Ectodermal cell (in vitro differentiated cells): ENCODE measurements around the gene TMEM163.
"Not testable (repeated sequence)": the region's sequence is repeated elsewhere in the genome, so short reads cannot be mapped to it uniquely, and the experiment has no call there.

ENCODE experiments used
- H3K27ac ChIP-seq: 2 replicates; pipeline ENCODE4 v1.7.0; 2013; ENCODE audit warnings: mild to moderate bottlenecking, low read depth, low read length; ENCODE audit not compliant: insufficient read depth, poor library complexity, severe bottlenecking
- H3K27me3 ChIP-seq: 2 replicates; pipeline ENCODE4 v1.7.0; 2013; ENCODE audit warnings: mild to moderate bottlenecking, low read length; ENCODE audit not compliant: insufficient read depth, control insufficient read depth, poor library complexity, severe bottlenecking
- H3K36me3 ChIP-seq: one replicate; pipeline ENCODE4 v1.7.0; 2013; ENCODE audit warnings: low read length; ENCODE audit not compliant: control insufficient read depth, insufficient read depth
- H3K4me1 ChIP-seq: one replicate; pipeline ENCODE4 v1.7.0; 2013; ENCODE audit warnings: low read length; ENCODE audit not compliant: control insufficient read depth, insufficient read depth
- H3K4me3 ChIP-seq: 2 replicates; pipeline ENCODE4 v1.7.0; 2013; ENCODE audit warnings: low read depth, low read length, control low read depth; ENCODE audit not compliant: insufficient read depth
- H3K9me3 ChIP-seq: 2 replicates; pipeline ENCODE4 v1.7.0; 2013; ENCODE audit warnings: mild to moderate bottlenecking, low read length, moderate library complexity; ENCODE audit not compliant: control insufficient read depth
- WGBS, 2 experiments: methylation state at CpG; one replicate each; pipeline ENCODE4 v1.1.7; 2013; ENCODE audit warnings: missing lambda C conversion rate in 2 of 2; 5-methylcytosine and 5-hydroxymethylcytosine counted together

The TMEM163 gene

DNA sequence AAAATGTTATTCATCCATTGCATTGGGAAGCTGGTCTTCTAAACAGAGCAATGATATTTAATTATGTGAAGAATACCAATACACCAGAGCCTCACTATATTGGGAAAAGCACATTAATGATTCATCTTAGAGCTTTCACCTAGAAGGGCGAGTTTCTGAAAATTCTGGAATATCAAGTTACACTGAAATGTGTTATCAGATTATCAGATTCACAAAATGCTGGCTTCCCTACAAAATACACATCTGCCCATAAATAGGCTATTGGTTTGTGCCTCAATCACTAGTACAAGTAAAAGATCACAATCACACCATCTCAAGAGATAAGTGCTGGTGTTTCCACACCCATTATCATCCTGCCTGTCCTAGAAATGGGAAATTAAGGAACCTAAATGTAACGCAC is 200.7 kb downstream of the TMEM163 start:
- H3K4me3 ChIP-seq = no peak overlapping the region
- H3K9me3 ChIP-seq = no peaks in the 10 kb centered on the region
- H3K4me1 ChIP-seq = no peaks in the 10 kb centered on the region
- no peak overlapping the region for H3K27ac ChIP-seq
- 96 to 97% methylated on average over 2 of the region's 2 CpGs for WGBS, 2 experiments
- H3K36me3 ChIP-seq = no peaks in the 10 kb centered on the region
- no peaks in the 10 kb centered on the region for H3K27me3 ChIP-seq

DNA sequence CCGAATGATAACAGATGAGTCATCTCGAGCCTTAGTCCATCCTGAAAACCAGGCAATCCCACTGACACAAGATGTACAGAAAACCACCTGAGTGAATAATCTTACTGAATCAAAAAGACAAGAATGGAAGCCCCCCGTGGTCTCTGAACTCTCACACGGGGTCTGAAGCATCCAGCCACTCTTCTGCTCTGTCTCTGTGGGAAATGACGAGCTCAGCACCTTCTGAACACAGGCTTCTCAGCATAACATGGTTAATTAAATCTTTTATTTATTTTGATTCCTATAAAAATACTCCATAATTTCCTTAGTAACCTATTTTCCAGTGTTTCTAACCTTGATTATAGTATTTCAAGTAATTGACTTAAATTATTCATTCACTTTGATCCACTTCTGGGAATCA is 203.7 kb downstream of the TMEM163 start:
- Histone ChIP-seq H3K27me3 (no peaks in the 10 kb centered on the region), H3K4me3 (no peak overlapping the region), H3K27ac (no peak overlapping the region)

GRCh38 chr2:134513465-134513804 is 205.4 kb downstream of the TMEM163 start:
- H3K4me3 ChIP-seq = no peak overlapping the region
- no peaks in the 10 kb centered on the region for H3K9me3 ChIP-seq
- H3K4me1 ChIP-seq = no peaks in the 10 kb centered on the region
- no peaks in the 10 kb centered on the region for H3K27me3 ChIP-seq
- no peaks in the 10 kb centered on the region for H3K36me3 ChIP-seq
- H3K27ac ChIP-seq = no peak overlapping the region
- WGBS, 2 experiments = 92 to 95% methylated on average over 5 of the region's 5 CpGs

More for the DNA sequence above, 203.7 kb downstream of the TMEM163 start:
- WGBS, 2 experiments = 79% methylated on average over 4 to 5 of the region's 5 CpGs
- H3K9me3 ChIP-seq = no peaks in the 10 kb centered on the region
- H3K4me1 ChIP-seq = no peaks in the 10 kb centered on the region
- no peaks in the 10 kb centered on the region for H3K36me3 ChIP-seq

DNA sequence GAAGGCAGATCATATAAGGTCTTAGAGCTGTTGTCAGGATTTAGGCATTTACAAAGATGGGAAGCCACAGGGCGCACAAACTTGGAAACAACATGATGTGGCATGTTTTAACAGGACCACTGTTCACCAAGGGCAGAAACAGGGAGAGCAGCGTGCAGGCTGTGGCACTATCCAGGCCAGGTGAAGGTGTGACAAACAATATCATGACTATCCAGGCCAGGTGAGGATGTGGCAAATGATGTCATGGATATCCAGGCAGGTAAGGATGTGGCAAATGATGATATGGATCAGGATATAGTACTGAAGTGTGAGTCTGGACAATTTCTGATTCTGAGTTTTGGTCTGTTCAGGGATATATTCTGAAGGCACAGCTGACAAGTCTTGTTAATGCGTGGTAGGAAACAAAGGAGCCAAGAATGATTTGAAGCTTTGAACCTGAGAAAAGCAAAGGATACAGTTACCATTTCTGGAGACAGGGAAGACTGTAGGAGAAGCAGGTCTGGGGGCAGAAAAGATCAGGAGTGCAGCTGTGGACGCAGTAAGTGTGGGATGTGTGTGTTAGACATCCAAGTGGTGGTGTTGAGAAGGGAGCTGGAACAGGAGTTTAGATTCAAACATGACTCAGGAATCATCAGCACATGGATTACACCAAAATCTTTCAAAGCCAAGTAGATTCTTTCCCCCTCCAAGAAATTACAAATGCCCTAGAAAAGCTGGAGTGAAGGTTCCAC is 205.9 kb downstream of the TMEM163 start:
- no peaks in the 10 kb centered on the region for H3K9me3 ChIP-seq
- H3K36me3 ChIP-seq = no peaks in the 10 kb centered on the region
- WGBS, 2 experiments = 92 to 94% methylated on average over 4 of the region's 4 CpGs
- H3K27ac ChIP-seq = no peak overlapping the region
- no peaks in the 10 kb centered on the region for H3K27me3 ChIP-seq
- no peaks in the 10 kb centered on the region for H3K4me1 ChIP-seq
- no peak overlapping the region for H3K4me3 ChIP-seq

- WGBS, 2 experiments = 50 to 56% methylated on average over 4 of the region's 4 CpGs
- H3K27ac ChIP-seq = no peak overlapping the region
Measured at GRCh38 chr2:134508391-134508790, 210.4 kb downstream of the TMEM163 start.

GRCh38 chr2:134507697-134508096 is 211.1 kb downstream of the TMEM163 start:
- Histone ChIP-seq H3K4me1 (no peaks in the 10 kb centered on the region), H3K4me3 (no peak overlapping the region), H3K36me3 (no peaks in the 10 kb centered on the region), H3K27ac (no peak overlapping the region), H3K27me3 (no peaks in the 10 kb centered on the region), H3K9me3 (no peaks in the 10 kb centered on the region)
- 89 to 100% methylated on average over 1 of the region's 1 CpG for WGBS, 2 experiments

More at GRCh38 chr2:134508391-134508790, 210.4 kb downstream of the TMEM163 start:
- Histone ChIP-seq H3K27me3 (no peaks in the 10 kb centered on the region), H3K9me3 (no peaks in the 10 kb centered on the region), H3K36me3 (no peaks in the 10 kb centered on the region), H3K4me1 (no peaks in the 10 kb centered on the region), H3K4me3 (no peak overlapping the region)

- H3K27me3 ChIP-seq, H3K4me3 ChIP-seq, H3K36me3 ChIP-seq, H3K9me3 ChIP-seq, H3K27ac ChIP-seq, H3K4me1 ChIP-seq: not testable (repeated sequence)
- 95 to 96% methylated on average over 7 of the region's 8 CpGs for WGBS, 2 experiments
Measured at GRCh38 chr2:134507159-134507558, 211.6 kb downstream of the TMEM163 start.

GRCh38 chr2:134505446-134505845 is 213.4 kb downstream of the TMEM163 start:
- H3K36me3 ChIP-seq = no peaks in the 10 kb centered on the region
- H3K9me3 ChIP-seq = no peaks in the 10 kb centered on the region
- H3K4me1 ChIP-seq = no peaks in the 10 kb centered on the region
- 93 to 96% methylated on average over 8 to 9 of the region's 9 CpGs for WGBS, 2 experiments
- H3K4me3 ChIP-seq = no peak overlapping the region
- no peak overlapping the region for H3K27ac ChIP-seq
- no peaks in the 10 kb centered on the region for H3K27me3 ChIP-seq

DNA sequence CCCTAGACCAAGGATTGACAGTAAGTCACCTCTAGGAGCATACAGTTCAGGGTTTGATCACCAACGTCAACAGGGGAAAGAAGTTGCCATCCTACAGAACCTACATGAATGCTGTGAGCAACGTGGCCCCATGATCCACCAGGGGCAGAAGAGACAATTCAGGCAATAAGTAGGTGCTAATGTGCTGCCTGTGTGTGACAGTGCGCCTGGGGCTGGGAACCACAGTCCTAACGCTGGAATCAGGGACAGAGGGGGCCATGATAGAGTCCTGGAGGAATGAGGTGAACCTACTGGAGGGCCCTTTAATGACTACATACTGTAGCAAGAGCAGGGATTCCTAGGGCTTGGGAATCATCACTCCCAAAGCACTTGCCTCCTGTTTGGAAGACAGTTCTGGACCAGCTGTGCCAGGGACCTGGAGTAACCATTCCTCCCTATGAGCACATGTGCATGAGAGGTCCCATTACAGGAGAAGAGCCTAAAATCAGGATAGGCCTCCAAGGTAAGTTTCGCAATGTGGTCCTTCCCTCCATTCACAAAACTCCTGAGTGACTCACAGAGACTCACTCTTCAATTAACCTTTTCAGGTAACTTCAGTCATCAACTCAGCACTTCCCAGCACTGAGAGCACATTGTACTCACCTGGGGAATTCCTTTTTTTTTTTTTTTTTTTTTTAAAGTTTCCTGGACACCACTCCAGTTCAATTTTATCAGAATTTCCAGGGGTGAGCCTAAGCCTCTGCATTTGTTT is 214.0 kb downstream of the TMEM163 start:
- H3K9me3 ChIP-seq = no peaks in the 10 kb centered on the region
- 82 to 85% methylated on average over 5 of the region's 5 CpGs for WGBS, 2 experiments
- H3K27ac ChIP-seq = no peak overlapping the region
- no peaks in the 10 kb centered on the region for H3K36me3 ChIP-seq
- H3K27me3 ChIP-seq = no peaks in the 10 kb centered on the region
- no peaks in the 10 kb centered on the region for H3K4me1 ChIP-seq
- H3K4me3 ChIP-seq = no peak overlapping the region

GRCh38 chr2:134502104-134502503 is 216.7 kb downstream of the TMEM163 start:
- Histone ChIP-seq H3K4me3 (no peak overlapping the region), H3K36me3 (no peaks in the 10 kb centered on the region), H3K9me3 (no peaks in the 10 kb centered on the region), H3K4me1 (no peaks in the 10 kb centered on the region), H3K27ac (no peak overlapping the region), H3K27me3 (no peaks in the 10 kb centered on the region)
- WGBS, 2 experiments = 85 to 94% methylated on average over 2 of the region's 2 CpGs
